ENCODE results near the gene HSPB2. TPM values are rescaled to one million over a fixed set of nuclear protein-coding genes. Genes with fewer than 3 reads are reported as not detected.
A peak's percentile ranks its signal among the peaks of the same experiment; 100 is the strongest.

The HSPB2 gene
- total RNA-seq, 1 donor: 2.2 TPM

- Histone ChIP-seq H3K4me3 (ENCODE audit: insufficient read depth, low read length) (no peak overlapping the region), H3K27me3 (ENCODE audit: insufficient read depth, low read length) (no peaks in the 10 kb centered on the region), H3K36me3 (ENCODE audit: insufficient read depth, low read length) (no peaks in the 10 kb centered on the region), H3K9me3 (ENCODE audit: low read depth, low read length) (no peaks in the 10 kb centered on the region), H3K4me2 (ENCODE audit: insufficient read depth, low read length) (peak overlapping the region; percentile 67), H3K4me1 (ENCODE audit: insufficient read depth, low read length) (peaks cover 48% of the 10 kb centered on the region), H3K79me2 (ENCODE audit: insufficient read depth, low read length) (peaks cover 18% of the 10 kb centered on the region), H2AFZ (ENCODE audit: low read length) (peak overlapping the region; percentile 12), H4K20me1 (ENCODE audit: insufficient read depth, low read length) (no peaks in the 10 kb centered on the region), H3K27ac (ENCODE audit: low read depth, low read length) (peak overlapping the region; percentile 97)
- DNase-seq (ENCODE audit: insufficient read length, low spot score, missing footprints): no peak
- TF ChIP-seq, protein P1, sequence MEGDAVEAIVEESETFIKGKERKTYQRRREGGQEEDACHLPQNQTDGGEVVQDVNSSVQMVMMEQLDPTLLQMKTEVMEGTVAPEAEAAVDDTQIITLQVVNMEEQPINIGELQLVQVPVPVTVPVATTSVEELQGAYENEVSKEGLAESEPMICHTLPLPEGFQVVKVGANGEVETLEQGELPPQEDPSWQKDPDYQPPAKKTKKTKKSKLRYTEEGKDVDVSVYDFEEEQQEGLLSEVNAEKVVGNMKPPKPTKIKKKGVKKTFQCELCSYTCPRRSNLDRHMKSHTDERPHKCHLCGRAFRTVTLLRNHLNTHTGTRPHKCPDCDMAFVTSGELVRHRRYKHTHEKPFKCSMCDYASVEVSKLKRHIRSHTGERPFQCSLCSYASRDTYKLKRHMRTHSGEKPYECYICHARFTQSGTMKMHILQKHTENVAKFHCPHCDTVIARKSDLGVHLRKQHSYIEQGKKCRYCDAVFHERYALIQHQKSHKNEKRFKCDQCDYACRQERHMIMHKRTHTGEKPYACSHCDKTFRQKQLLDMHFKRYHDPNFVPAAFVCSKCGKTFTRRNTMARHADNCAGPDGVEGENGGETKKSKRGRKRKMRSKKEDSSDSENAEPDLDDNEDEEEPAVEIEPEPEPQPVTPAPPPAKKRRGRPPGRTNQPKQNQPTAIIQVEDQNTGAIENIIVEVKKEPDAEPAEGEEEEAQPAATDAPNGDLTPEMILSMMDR (IDR thresholded peaks at IDR 0.05; ENCODE audit: extremely low read depth, low read depth, low read length): no peak
Observed at GRCh38 chr11:111945198-111945597, 32.7 kb downstream of the HSPB2 start.

- Histone ChIP-seq H3K36me3 (ENCODE audit: insufficient read depth, low read length) (no peaks in the 10 kb centered on the region), H3K4me3 (ENCODE audit: insufficient read depth, low read length) (no peak overlapping the region), H3K4me1 (ENCODE audit: insufficient read depth, low read length) (peaks cover 44% of the 10 kb centered on the region), H3K27ac (ENCODE audit: low read depth, low read length) (peak overlapping the region; percentile 13), H3K79me2 (ENCODE audit: insufficient read depth, low read length) (peaks cover 9% of the 10 kb centered on the region), H2AFZ (ENCODE audit: low read length) (no peak overlapping the region), H3K27me3 (ENCODE audit: insufficient read depth, low read length) (no peaks in the 10 kb centered on the region), H3K4me2 (ENCODE audit: insufficient read depth, low read length) (no peak overlapping the region), H3K9me3 (ENCODE audit: low read depth, low read length) (no peaks in the 10 kb centered on the region), H4K20me1 (ENCODE audit: insufficient read depth, low read length) (no peaks in the 10 kb centered on the region)
- no peak for DNase-seq (ENCODE audit: insufficient read length, low spot score, missing footprints)
- TF ChIP-seq, protein P1 (IDR thresholded peaks at IDR 0.05; ENCODE audit: extremely low read depth, low read depth, low read length): no peak
Observed at GRCh38 chr11:111946499-111946898, 34.0 kb downstream of the HSPB2 start.

- TF ChIP-seq, protein P1 (IDR thresholded peaks at IDR 0.05; ENCODE audit: extremely low read depth, low read depth, low read length): no peak
- H3K79me2 ChIP-seq (ENCODE audit: insufficient read depth, low read length): peaks cover 9% of the 10 kb centered on the region
- no peaks in the 10 kb centered on the region for H3K9me3 ChIP-seq (ENCODE audit: low read depth, low read length)
- peaks cover 38% of the 10 kb centered on the region for H3K4me1 ChIP-seq (ENCODE audit: insufficient read depth, low read length)
- H3K36me3 ChIP-seq (ENCODE audit: insufficient read depth, low read length): no peaks in the 10 kb centered on the region
- no peak for DNase-seq (ENCODE audit: insufficient read length, low spot score, missing footprints)
- no peak overlapping the region for H3K4me3 ChIP-seq (ENCODE audit: insufficient read depth, low read length)
- H3K27me3 ChIP-seq (ENCODE audit: insufficient read depth, low read length): no peaks in the 10 kb centered on the region
- H2AFZ ChIP-seq (ENCODE audit: low read length): no peak overlapping the region
- H3K27ac ChIP-seq (ENCODE audit: low read depth, low read length): no peak overlapping the region
- H4K20me1 ChIP-seq (ENCODE audit: insufficient read depth, low read length): no peaks in the 10 kb centered on the region
- H3K4me2 ChIP-seq (ENCODE audit: insufficient read depth, low read length): no peak overlapping the region
Observed at GRCh38 chr11:111947143-111947542, 34.6 kb downstream of the HSPB2 start.

DNA sequence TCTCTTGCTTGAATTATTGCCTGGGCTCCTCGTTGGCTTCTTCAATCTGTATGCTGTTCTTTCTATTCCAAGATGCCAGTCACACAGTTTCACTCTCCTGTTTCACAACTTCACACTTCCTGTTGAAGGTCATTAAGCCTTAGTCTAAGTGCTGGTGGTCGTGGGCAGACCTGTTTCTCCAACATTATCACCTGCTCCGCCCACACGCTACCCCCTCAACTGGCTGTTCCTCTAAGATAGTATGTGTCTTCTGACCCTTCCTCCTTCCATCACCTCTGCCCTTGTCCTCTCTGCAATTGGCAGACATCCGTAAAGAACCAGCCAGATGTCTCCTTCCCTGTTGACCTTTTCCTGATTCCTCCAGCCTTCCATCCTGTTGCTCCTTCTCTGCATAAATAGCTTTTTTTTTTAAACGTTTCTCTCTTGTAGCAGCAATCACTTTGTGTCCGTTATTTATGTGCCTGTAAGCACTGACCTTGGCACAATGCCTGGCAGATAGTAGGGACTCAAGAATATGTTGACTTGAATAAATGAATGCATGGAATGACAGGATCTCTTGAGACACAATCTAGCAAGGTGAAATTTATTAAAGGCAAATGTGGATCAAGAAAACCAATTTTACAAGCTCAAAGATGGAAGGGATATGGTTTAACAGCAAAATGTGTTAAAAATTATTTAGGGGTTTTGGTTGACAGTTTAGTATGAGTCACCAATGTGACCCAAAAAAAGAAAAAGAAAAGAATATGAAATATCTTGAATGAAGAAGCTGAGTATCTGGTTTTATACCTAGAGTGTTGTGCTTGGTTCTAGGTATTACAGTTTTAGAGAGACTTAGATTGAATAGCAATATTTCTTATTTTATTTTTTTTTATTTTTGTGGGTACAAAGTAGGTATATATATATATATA lies 37.2 kb downstream of the HSPB2 start:
- Histone ChIP-seq H3K27ac (ENCODE audit: low read depth, low read length) (no peak overlapping the region), H3K4me3 (ENCODE audit: insufficient read depth, low read length) (no peak overlapping the region), H3K27me3 (ENCODE audit: insufficient read depth, low read length) (no peaks in the 10 kb centered on the region), H3K4me1 (ENCODE audit: insufficient read depth, low read length) (peaks cover 15% of the 10 kb centered on the region), H2AFZ (ENCODE audit: low read length) (no peak overlapping the region), H3K9me3 (ENCODE audit: low read depth, low read length) (no peaks in the 10 kb centered on the region), H3K36me3 (ENCODE audit: insufficient read depth, low read length) (no peaks in the 10 kb centered on the region), H4K20me1 (ENCODE audit: insufficient read depth, low read length) (no peaks in the 10 kb centered on the region), H3K79me2 (ENCODE audit: insufficient read depth, low read length) (peaks cover 9% of the 10 kb centered on the region), H3K4me2 (ENCODE audit: insufficient read depth, low read length) (no peak overlapping the region)
- TF ChIP-seq, protein P1 (IDR thresholded peaks at IDR 0.05; ENCODE audit: extremely low read depth, low read depth, low read length): no peak
- DNase-seq (ENCODE audit: insufficient read length, low spot score, missing footprints): no peak
